Tibial nerve (tissue), 4 donors: Measurements from ENCODE around the gene CTNNA1. TPM values are rescaled to one million over a fixed set of nuclear protein-coding genes. Genes with fewer than 3 reads are reported as not detected.
"Not testable (repeated sequence)": the region's sequence is repeated elsewhere in the genome, so short reads cannot be mapped to it uniquely, and the experiment has no call there.

Experiments
- DNase-seq, 2 donors: peaks; one replicate each; pipeline ENCODE4 v3.0.0-alpha.2; 2019; ENCODE audit warnings: low spot score in 2 of 2
- H3K27ac ChIP-seq, 4 donors: fragments of 200-600 bp; sonication (generic) in 3 of 4; one replicate each; pipeline ENCODE4 v1.5.1; 2017 to 2019; ENCODE audit warnings: mild to moderate bottlenecking in 1 of 4
- H3K27me3 ChIP-seq, 2 donors: fragments of 200-600 bp; sonication (generic) in 1 of 2; one replicate each; pipeline versions ENCODE4 v1.5.1 to v1.6.0; 2017 to 2019
- H3K36me3 ChIP-seq, 3 donors: fragments of 200-600 bp; sonication (generic); one replicate each; pipeline ENCODE4 v1.5.1; 2018 to 2019
- H3K4me1 ChIP-seq, 4 donors: fragments of 200-600 bp; sonication (generic) in 3 of 4; one replicate each; pipeline ENCODE4 v1.5.1; 2017 to 2019
- H3K4me3 ChIP-seq, 4 donors: fragments of 200-600 bp; sonication (generic) in 3 of 4; one replicate each; pipeline ENCODE4 v1.5.1; 2017 to 2019; ENCODE audit warnings: mild to moderate bottlenecking in 1 of 4, moderate library complexity in 1 of 4
- H3K9me3 ChIP-seq, 4 donors: fragments of 200-600 bp; sonication (generic) in 3 of 4; one replicate each; pipeline ENCODE4 v1.5.1; 2017 to 2019
- CTCF ChIP-seq, 5 experiments: fragments of 200-600 bp in 3 of 5; fragments of 450-650 bp in 2 of 5; sonication (generic) in 3 of 5; IDR thresholded peaks; one replicate each; pipeline ENCODE4 v1.5.1; 2016 to 2019; ENCODE audit warnings: antibody characterized with exemption in 5 of 5, mild to moderate bottlenecking in 3 of 5, moderate library complexity in 2 of 5
- EP300 ChIP-seq, 2 donors: sonication (generic); formaldehyde crosslinking; IDR thresholded peaks; one replicate each; pipeline ENCODE4 v1.6.1; 2017; ENCODE audit warnings: antibody characterized with exemption in 2 of 2, mild to moderate bottlenecking in 1 of 2
- POLR2A ChIP-seq, 2 donors: fragments of 450-650 bp; IDR thresholded peaks; one replicate each; pipeline ENCODE4 v1.6.1; 2017; ENCODE audit warnings: antibody characterized with exemption in 2 of 2, mild to moderate bottlenecking in 2 of 2, moderate library complexity in 2 of 2
- WGBS, 2 donors: methylation state at CpG; one replicate each; pipeline ENCODE4 v1.1.5; 2018; 5-methylcytosine and 5-hydroxymethylcytosine counted together
- total RNA-seq, 4 donors: library from RNA; depleted of rRNA; stranded (reverse); fragments of >200 nt; gene quantifications; one replicate each; pipeline ENCODE4 v1.1.0, GENCODE V29; 2016

The CTNNA1 gene
- total RNA-seq, 4 donors from 2014 or later, result 292 to 447 (median 321) TPM

GRCh38 chr5:138809391-138809790 is 56.2 kb downstream of the CTNNA1 start:
- no peak for DNase-seq
- H3K4me3 ChIP-seq, result no peak overlapping the region
- peaks cover 0 to 38% (median 4%) of the 10 kb centered on the region in 4 donors for H3K4me1 ChIP-seq
- no peaks in the 10 kb centered on the region for H3K27me3 ChIP-seq
- H3K9me3 ChIP-seq, result no peaks in the 10 kb centered on the region
- H3K36me3 ChIP-seq, result peaks cover 0 to 50% (median 0%) of the 10 kb centered on the region in 3 donors
- TF ChIP-seq EP300 (IDR thresholded peaks at IDR 0.05) (no peak), POLR2A (IDR thresholded peaks at IDR 0.05) (no peak), CTCF (IDR thresholded peaks at IDR 0.05) (no peak)
- no peak overlapping the region for H3K27ac ChIP-seq

DNA sequence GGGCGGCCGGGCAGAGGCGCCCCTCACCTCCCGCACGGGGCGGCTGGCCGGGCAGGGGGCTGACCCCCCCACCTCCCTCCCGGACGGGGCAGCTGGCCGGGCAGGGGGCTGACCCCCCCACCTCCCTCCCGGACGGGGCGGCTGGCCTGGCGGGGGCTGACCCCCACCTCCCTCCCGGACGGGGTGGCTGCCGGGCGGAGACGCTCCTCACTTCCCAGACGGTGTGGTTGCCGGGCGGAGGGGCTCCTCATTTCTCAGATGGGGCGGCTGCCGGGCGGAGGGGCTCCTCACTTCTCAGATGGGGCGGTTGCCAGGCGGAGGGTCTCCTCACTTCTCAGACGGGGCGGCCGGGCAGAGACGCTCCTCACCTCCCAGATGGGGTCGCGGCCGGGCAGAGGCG is 57.6 kb downstream of the CTNNA1 start:
- not testable (repeated sequence) for H3K9me3 ChIP-seq, H3K4me3 ChIP-seq, H3K27me3 ChIP-seq, DNase-seq, H3K27ac ChIP-seq
- 94 to 100% methylated on average over 2 to 9 of the region's 35 CpGs for WGBS, 2 donors
- Histone ChIP-seq H3K4me1 (peaks cover 0 to 38% (median 4%) of the 10 kb centered on the region in 4 donors), H3K36me3 (peaks cover 0 to 56% (median 0%) of the 10 kb centered on the region in 3 donors)

GRCh38 chr5:138815529-138815928 is 62.3 kb downstream of the CTNNA1 start:
- H3K27me3 ChIP-seq, result no peaks in the 10 kb centered on the region
- H3K27ac ChIP-seq, result no peak overlapping the region
- 68 to 76% methylated on average over 5 of the region's 5 CpGs for WGBS, 2 donors
- TF ChIP-seq EP300 (IDR thresholded peaks at IDR 0.05), result no peak
- no peak for TF ChIP-seq CTCF (IDR thresholded peaks at IDR 0.05)
- TF ChIP-seq POLR2A (IDR thresholded peaks at IDR 0.05), result no peak
- peaks cover 0 to 5% (median 0%) of the 10 kb centered on the region in 4 donors for H3K9me3 ChIP-seq
- peaks cover 0 to 73% (median 2%) of the 10 kb centered on the region in 3 donors for H3K36me3 ChIP-seq
- peaks cover 0 to 21% (median 0%) of the 10 kb centered on the region in 4 donors for H3K4me1 ChIP-seq
- no peak overlapping the region for H3K4me3 ChIP-seq
- DNase-seq, result no peak

GRCh38 chr5:138817241-138817640 is 64.0 kb downstream of the CTNNA1 start:
- H3K36me3 ChIP-seq, result peaks cover 0 to 59% (median 2%) of the 10 kb centered on the region in 3 donors
- no peak for DNase-seq
- peaks cover 0 to 37% (median 0%) of the 10 kb centered on the region in 4 donors for H3K4me1 ChIP-seq
- H3K27me3 ChIP-seq, result no peaks in the 10 kb centered on the region
- peaks cover 0 to 5% (median 0%) of the 10 kb centered on the region in 4 donors for H3K9me3 ChIP-seq
- no peak overlapping the region for H3K4me3 ChIP-seq
- 97 to 100% methylated on average over 1 of the region's 1 CpG for WGBS, 2 donors
- no peak for TF ChIP-seq POLR2A (IDR thresholded peaks at IDR 0.05)
- H3K27ac ChIP-seq, result no peak overlapping the region

- 78 to 84% methylated on average over 4 of the region's 4 CpGs for WGBS, 2 donors
- TF ChIP-seq EP300 (IDR thresholded peaks at IDR 0.05) (no peak), CTCF (IDR thresholded peaks at IDR 0.05) (no peak), POLR2A (IDR thresholded peaks at IDR 0.05) (no peak)
- H3K4me3 ChIP-seq, result no peak overlapping the region
- H3K36me3 ChIP-seq, result peaks cover 0 to 41% (median 2%) of the 10 kb centered on the region in 3 donors
- H3K27me3 ChIP-seq, result no peaks in the 10 kb centered on the region
- H3K4me1 ChIP-seq, result peaks cover 0 to 47% (median 1%) of the 10 kb centered on the region in 4 donors
- DNase-seq, result no peak
- H3K9me3 ChIP-seq, result peaks cover 0 to 5% (median 0%) of the 10 kb centered on the region in 4 donors
- H3K27ac ChIP-seq, result no peak overlapping the region
Observed at GRCh38 chr5:138819081-138819480, 65.9 kb downstream of the CTNNA1 start.

- no peak overlapping the region for H3K27ac ChIP-seq
- peaks cover 0 to 63% (median 6%) of the 10 kb centered on the region in 4 donors for H3K4me1 ChIP-seq
- WGBS, 2 donors, result 93 to 96% methylated on average over 3 of the region's 3 CpGs
- H3K36me3 ChIP-seq, result peaks cover 0 to 30% (median 2%) of the 10 kb centered on the region in 3 donors
- H3K9me3 ChIP-seq, result peaks cover 0 to 5% (median 0%) of the 10 kb centered on the region in 4 donors
- H3K27me3 ChIP-seq, result no peaks in the 10 kb centered on the region
- no peak for DNase-seq
- TF ChIP-seq CTCF (IDR thresholded peaks at IDR 0.05) (no peak), POLR2A (IDR thresholded peaks at IDR 0.05) (no peak), EP300 (IDR thresholded peaks at IDR 0.05) (no peak)
- no peak overlapping the region for H3K4me3 ChIP-seq
Observed at GRCh38 chr5:138820695-138821094, 67.5 kb downstream of the CTNNA1 start.
